GM23248 (cell line): Measurements from ENCODE around the gene PTPRN2.

Experiments used
- EZH2 ChIP-seq: fragments of 200-600 bp; sonication (generic); IDR thresholded peaks from 2 replicates; pipeline ENCODE4 v1.6.1; 2018; ENCODE audit warnings: antibody characterized with exemption, mild to moderate bottlenecking; ENCODE audit not compliant: insufficient read depth, poor library complexity, severe bottlenecking
- EZH2phosphoT487 ChIP-seq: fragments of 200-600 bp; sonication (generic); IDR thresholded peaks from 2 replicates; pipeline ENCODE4 v1.6.1; 2018; ENCODE audit warnings: antibody characterized with exemption, moderate library complexity, mild to moderate bottlenecking, low read depth; ENCODE audit not compliant: insufficient read depth

- no peak for TF ChIP-seq EZH2phosphoT487
- no peak for TF ChIP-seq EZH2
These were observed 1048.1 kb downstream of the PTPRN2 start for GRCh38 chr7:157539521-157539920.
